Neutrophil (primary cell): Measurements from ENCODE around the gene TMEM236.

Experiments used
- H3K27ac ChIP-seq: fragments of 200-600 bp; sonication (generic); 2 replicates; pipeline ENCODE4 v1.5.1; 2016; ENCODE audit warnings: mild to moderate bottlenecking, moderate library complexity
- H3K27me3 ChIP-seq: fragments of 200-600 bp; sonication (generic); 2 replicates; pipeline ENCODE4 v1.6.0; 2016; ENCODE audit warnings: mild to moderate bottlenecking
- H3K36me3 ChIP-seq: fragments of 200-600 bp; sonication (generic); 2 replicates; pipeline ENCODE4 v1.5.1; 2017
- H3K4me1 ChIP-seq, 2 experiments: fragments of 200-600 bp in 1 of 2; sonication (generic) in 1 of 2; 1 replicate in 1 of 2; 2 replicates in 1 of 2; pipeline versions ENCODE4 v1.5.1 to v1.6.1; 2013 to 2016; ENCODE audit warnings: low read depth in 1 of 2, low read length in 1 of 2, mild to moderate bottlenecking in 1 of 2, moderate library complexity in 1 of 2; ENCODE audit not compliant: control insufficient read depth in 1 of 2, insufficient read depth in 1 of 2
- H3K4me3 ChIP-seq, 2 experiments: fragments of 200-600 bp in 1 of 2; sonication (generic) in 1 of 2; 1 replicate in 1 of 2; 2 replicates in 1 of 2; pipeline ENCODE4 v1.5.1; 2013 to 2016; ENCODE audit warnings: low read depth in 1 of 2, low read length in 1 of 2, mild to moderate bottlenecking in 1 of 2, moderate library complexity in 1 of 2
- H3K9me3 ChIP-seq: fragments of 200-600 bp; sonication (generic); 2 replicates; pipeline ENCODE4 v1.5.1; 2016
- TF ChIP-seq, protein P1 (sequence below): fragments of 200-600 bp; sonication (generic); IDR thresholded peaks from 2 replicates; pipeline ENCODE4 v1.5.1; 2016; ENCODE audit warnings: antibody characterized with exemption

The TMEM236 gene

DNA sequence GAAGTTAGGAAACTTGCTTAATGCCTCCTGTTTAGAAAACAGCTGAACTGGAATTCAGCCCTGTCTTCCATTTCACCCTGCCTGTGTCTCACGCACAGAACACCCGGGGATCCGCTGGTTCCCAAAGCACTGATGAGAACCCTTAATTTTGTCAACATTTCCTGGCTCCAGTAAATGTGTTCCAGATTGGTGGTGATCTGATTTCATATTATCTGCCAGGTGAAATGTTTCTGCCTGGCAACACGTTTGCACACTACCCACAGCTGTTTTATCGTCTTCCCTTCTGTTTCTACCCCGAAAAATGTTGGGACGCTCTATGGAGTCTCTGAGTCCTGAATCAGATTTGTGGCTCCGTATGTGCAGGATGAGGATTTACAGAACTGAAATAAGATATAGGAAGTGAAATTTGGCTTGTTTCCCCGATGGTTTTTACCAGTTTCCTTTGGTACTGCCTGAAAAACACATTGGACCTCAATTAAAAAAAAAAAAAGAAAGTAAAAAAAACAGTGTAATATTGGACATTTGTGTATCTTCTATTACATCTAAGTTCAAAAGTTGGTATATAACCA is 86.2 kb downstream of the TMEM236 start:
- no peaks in the 10 kb centered on the region for H3K4me1 ChIP-seq

DNA sequence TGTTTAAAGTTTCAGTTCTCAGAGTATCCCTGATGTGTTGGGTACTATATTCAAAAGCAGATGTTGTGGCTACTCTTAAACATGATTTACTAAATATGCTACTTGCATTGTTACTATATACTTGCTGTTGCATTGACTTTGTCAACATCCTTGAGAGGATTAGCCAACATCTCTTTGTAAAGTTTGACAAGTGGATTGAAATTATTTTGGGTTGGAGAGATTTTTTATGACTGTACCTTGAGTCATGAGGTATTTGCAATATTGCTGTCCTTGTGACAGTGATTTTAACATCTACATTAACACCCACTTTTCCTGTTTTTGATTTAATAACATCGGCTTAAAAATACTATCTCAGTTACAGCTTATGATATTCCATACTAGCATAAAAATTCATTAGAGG is 89.0 kb downstream of the TMEM236 start:
- H3K9me3 ChIP-seq, result no peaks in the 10 kb centered on the region
- no peaks in the 10 kb centered on the region for H3K36me3 ChIP-seq
- no peaks in the 10 kb centered on the region for H3K4me1 ChIP-seq
- TF ChIP-seq, protein P1, sequence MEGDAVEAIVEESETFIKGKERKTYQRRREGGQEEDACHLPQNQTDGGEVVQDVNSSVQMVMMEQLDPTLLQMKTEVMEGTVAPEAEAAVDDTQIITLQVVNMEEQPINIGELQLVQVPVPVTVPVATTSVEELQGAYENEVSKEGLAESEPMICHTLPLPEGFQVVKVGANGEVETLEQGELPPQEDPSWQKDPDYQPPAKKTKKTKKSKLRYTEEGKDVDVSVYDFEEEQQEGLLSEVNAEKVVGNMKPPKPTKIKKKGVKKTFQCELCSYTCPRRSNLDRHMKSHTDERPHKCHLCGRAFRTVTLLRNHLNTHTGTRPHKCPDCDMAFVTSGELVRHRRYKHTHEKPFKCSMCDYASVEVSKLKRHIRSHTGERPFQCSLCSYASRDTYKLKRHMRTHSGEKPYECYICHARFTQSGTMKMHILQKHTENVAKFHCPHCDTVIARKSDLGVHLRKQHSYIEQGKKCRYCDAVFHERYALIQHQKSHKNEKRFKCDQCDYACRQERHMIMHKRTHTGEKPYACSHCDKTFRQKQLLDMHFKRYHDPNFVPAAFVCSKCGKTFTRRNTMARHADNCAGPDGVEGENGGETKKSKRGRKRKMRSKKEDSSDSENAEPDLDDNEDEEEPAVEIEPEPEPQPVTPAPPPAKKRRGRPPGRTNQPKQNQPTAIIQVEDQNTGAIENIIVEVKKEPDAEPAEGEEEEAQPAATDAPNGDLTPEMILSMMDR, result no peak
- no peak overlapping the region for H3K27ac ChIP-seq
- H3K27me3 ChIP-seq, result peaks cover 20% of the 10 kb centered on the region
- H3K4me3 ChIP-seq, result no peak overlapping the region

More for the DNA sequence above, 86.2 kb downstream of the TMEM236 start:
- H3K4me3 ChIP-seq, result no peak overlapping the region
- peaks cover 32% of the 10 kb centered on the region for H3K27me3 ChIP-seq
- TF ChIP-seq, protein P1, result no peak
- no peaks in the 10 kb centered on the region for H3K9me3 ChIP-seq
- no peaks in the 10 kb centered on the region for H3K36me3 ChIP-seq
- H3K27ac ChIP-seq, result no peak overlapping the region

DNA sequence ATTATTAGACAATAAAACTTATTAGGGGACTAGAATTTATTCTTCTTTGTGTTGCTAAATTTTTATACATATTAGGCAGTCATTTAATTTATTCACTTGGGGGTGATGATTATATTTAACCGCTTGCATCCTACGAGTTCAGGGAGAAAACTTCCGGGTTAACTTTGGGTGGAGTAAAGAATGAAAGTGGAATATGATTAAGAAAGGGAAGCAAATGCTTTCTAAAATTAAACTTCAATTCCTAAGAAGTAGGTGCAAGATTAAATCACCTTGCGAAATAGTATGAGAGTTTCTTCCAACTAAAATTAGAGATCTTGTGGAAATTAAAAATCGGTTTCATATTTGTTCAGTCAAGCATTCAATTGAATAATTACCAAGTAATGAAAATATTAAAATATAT is 90.6 kb downstream of the TMEM236 start:
- Histone ChIP-seq H3K4me1 (no peaks in the 10 kb centered on the region), H3K27me3 (peaks cover 7% of the 10 kb centered on the region), H3K4me3 (no peak overlapping the region), H3K36me3 (no peaks in the 10 kb centered on the region), H3K9me3 (no peaks in the 10 kb centered on the region), H3K27ac (no peak overlapping the region)
- TF ChIP-seq, protein P1, result no peak

DNA sequence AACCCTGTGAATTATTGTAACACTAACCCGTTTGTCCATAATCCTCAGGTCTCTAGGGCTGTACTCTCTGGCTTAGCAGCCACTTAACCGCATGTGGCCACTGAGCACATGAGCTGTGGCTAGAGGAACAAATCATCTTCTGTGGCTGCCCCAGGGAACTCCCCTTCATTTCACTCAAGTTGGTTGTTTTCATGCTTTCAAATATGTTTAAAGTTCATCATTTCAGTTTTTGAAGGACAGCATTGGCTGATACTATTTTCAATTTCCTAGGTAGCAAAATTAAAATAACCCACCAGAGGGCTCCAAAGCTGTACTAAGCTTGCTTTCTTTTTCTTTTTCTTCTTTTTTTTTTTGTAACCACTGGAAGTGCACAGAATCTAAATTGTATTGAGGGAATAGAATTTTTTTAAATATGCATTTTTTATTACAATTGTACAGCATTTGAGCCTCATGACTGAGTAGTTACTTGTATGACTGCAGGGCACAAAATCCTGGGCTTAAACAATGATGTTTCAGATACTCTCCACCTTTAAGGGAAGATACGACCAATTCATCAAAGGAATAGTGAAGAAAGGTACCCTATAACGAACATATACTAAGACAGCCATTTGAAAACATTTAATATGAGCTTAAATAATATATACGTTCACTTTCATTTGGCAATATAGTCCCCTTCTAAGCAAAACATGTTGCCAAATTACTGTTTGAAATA is 95.7 kb downstream of the TMEM236 start:
- TF ChIP-seq, protein P1, result no peak
- H3K9me3 ChIP-seq, result no peaks in the 10 kb centered on the region

DNA sequence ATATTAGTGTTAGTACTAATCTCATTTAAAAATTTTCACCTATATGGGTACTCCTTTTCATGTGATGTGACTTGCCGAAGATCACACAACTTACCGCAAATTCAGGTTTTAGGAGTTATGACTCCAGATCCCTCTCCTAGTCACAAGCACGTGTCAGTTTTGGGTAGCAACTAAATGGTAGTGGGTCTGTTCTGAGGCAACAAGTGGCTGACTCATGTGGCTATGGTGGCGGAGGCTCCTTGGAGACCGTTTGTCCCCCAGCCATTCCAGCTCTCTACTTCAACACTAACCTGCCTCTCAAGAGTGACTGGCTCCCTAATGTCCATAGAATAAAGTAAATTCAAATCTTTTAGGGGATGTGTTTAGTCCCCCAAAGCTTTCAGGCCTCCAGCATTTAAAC is 96.6 kb downstream of the TMEM236 start:
- TF ChIP-seq, protein P1, result no peak
- Histone ChIP-seq H3K4me1 (no peaks in the 10 kb centered on the region), H3K36me3 (no peaks in the 10 kb centered on the region), H3K27ac (no peak overlapping the region), H3K4me3 (no peak overlapping the region), H3K9me3 (no peaks in the 10 kb centered on the region), H3K27me3 (no peaks in the 10 kb centered on the region)

More for the DNA sequence above, 95.7 kb downstream of the TMEM236 start:
- Histone ChIP-seq H3K36me3 (no peaks in the 10 kb centered on the region), H3K27ac (no peak overlapping the region), H3K27me3 (no peaks in the 10 kb centered on the region), H3K4me3 (no peak overlapping the region), H3K4me1 (no peaks in the 10 kb centered on the region)
